Omental fat pad (tissue), 4 donors: Measurements from ENCODE around the gene KSR1. TPM values are rescaled to one million over a fixed set of nuclear protein-coding genes. Genes with fewer than 3 reads are reported as not detected.
"Not testable (repeated sequence)": the region's sequence is repeated elsewhere in the genome, so short reads cannot be mapped to it uniquely, and the experiment has no call there.

Experiments
- ATAC-seq: fragments of 150-250 bp; one replicate; pipeline ENCODE4 v1.9.1; 2016; ENCODE audit warnings: mild to moderate bottlenecking, moderate library complexity; ENCODE audit not compliant: low FRiP score
- DNase-seq: peaks from one replicate; pipeline ENCODE4 v3.0.0-alpha.2; 2019; ENCODE audit warnings: low spot score
- total RNA-seq, 4 donors: library from RNA; depleted of rRNA; stranded (reverse); fragments of >200 nt; gene quantifications; one replicate each; pipeline ENCODE4 v1.1.0, GENCODE V29; 2016
- TF ChIP-seq, protein P1 (sequence below), 3 donors: fragments of 450-650 bp; IDR thresholded peaks; one replicate each; pipeline ENCODE4 v1.5.1; 2016 to 2017; ENCODE audit warnings: antibody characterized with exemption in 3 of 3, mild to moderate bottlenecking in 3 of 3, moderate library complexity in 2 of 3

Gene KSR1
- total RNA-seq, 4 donors from 2014 or later = 25.8 to 42.3 (median 33.9) TPM

DNA sequence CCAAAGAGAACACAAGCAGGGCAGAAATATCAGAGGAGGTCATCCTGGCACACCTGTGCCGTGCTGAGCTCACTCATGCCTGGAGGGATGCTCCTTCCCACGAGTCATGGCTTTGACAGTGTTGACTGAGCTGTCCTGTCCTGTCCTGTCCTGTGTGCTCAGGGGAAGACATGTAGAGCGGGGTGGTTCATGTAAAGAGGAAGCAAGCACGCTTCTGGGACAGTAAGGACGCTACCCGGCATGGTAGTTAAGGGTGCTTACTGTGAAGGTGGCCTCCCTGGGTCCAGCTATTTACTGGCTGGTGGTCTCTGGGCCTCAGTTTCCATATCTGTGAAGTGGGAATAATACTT, 175.1 kb downstream of the KSR1 start:
- ATAC-seq (no peak), DNase-seq (no peak)
- TF ChIP-seq, protein P1, sequence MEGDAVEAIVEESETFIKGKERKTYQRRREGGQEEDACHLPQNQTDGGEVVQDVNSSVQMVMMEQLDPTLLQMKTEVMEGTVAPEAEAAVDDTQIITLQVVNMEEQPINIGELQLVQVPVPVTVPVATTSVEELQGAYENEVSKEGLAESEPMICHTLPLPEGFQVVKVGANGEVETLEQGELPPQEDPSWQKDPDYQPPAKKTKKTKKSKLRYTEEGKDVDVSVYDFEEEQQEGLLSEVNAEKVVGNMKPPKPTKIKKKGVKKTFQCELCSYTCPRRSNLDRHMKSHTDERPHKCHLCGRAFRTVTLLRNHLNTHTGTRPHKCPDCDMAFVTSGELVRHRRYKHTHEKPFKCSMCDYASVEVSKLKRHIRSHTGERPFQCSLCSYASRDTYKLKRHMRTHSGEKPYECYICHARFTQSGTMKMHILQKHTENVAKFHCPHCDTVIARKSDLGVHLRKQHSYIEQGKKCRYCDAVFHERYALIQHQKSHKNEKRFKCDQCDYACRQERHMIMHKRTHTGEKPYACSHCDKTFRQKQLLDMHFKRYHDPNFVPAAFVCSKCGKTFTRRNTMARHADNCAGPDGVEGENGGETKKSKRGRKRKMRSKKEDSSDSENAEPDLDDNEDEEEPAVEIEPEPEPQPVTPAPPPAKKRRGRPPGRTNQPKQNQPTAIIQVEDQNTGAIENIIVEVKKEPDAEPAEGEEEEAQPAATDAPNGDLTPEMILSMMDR (IDR thresholded peaks at IDR 0.05) = no peak

DNA sequence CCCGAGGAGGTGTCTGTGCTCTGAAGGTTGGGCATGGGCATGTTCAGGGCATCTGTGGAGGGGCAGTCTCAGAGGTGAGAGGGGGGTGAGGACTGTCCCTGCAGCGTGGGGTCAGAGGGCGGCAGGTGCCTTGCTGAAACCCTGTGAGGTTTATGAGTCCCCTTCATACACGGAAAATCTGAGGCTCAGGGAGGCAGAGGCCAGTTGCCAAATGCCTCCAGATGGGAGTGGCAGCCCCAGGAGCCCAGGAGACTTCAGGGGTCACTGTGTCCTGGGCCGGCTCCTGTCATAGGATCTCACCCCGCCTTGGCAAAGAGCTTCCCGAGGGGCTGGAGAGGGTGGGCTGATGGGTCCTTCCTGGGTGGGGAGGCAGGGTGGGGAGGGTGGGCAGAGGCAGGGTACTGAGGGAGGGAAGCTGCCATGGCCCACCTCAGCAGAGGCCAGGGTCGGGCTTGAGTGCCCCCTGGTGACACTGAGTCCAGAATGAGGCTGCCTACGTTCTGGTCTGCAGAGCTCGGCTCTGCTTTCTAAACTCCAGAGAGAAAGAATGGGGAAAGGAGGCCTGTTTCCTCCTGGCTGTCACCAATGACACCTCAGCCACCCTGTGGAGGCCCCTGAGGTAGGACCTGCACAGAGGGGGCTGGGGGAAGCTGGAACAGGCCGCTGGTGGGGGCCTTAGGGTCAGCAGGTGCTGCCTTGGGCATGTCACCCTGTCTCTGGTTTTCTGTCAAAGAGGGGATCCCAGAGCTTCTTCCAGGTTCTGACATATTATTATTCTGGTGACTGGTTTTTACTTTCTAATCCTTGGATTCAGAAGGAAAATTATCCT, 175.9 kb downstream of the KSR1 start:
- TF ChIP-seq, protein P1 (IDR thresholded peaks at IDR 0.05) = no peak
- no peak for DNase-seq
- ATAC-seq = no peak

DNA sequence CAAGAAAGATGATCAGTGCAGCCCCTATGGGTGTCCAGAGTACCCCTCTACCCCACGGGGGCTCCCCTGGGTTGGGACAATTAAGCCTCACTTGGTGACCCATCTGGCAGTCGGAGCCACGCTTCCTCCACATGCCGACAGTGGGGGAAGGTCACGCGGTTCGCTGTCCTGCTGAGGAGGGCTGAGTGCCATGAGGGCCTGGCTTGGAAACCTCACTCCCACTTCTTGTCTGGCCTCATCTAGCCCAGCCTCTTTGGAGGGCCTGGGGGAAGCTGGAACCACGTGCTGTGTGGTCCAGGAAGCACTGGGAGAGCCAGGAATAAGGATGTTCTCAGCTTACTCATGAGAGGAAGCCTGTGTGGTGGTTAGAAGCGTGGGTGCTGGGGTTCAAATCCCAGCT, 176.5 kb downstream of the KSR1 start:
- not testable (repeated sequence) for DNase-seq

DNA sequence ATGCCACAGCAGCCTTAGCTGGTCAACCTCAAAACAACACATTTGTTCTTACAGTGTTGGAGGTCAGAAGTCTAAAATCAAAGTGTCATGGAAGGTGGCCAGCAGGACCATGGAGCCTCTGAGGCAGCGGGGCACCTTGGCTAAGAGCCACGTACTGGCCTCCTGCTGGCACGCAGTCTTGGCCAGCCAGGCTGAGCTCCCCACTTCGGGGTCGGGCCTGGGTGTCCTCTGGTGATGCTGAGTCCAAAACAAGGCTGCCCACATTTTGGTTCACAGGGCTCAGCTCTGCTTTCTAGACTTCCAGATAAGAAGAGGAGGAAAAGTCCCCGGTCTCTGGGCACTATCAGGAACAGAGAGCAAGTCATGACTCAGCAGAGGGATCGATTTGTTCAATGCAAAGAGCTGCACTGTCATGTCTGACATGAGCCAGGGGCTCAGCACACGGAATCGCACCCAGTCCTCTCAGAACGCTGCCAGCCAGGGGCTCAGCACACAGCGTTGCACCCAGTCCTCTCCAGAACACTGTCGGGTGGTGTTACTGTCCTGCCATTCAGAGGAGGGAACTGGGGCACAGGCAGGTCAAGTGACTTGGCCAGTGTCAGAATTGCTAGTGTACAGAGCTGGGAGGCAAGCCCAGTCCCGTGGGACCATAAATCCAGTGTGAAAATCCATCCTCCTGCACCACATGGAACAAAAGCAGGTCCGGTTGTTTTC, 177.2 kb downstream of the KSR1 start:
- DNase-seq = no peak
- ATAC-seq = no peak
- TF ChIP-seq, protein P1 (IDR thresholded peaks at IDR 0.05) = no peak

More for the DNA sequence above, 176.5 kb downstream of the KSR1 start:
- ATAC-seq = peak; percentile 63

DNA sequence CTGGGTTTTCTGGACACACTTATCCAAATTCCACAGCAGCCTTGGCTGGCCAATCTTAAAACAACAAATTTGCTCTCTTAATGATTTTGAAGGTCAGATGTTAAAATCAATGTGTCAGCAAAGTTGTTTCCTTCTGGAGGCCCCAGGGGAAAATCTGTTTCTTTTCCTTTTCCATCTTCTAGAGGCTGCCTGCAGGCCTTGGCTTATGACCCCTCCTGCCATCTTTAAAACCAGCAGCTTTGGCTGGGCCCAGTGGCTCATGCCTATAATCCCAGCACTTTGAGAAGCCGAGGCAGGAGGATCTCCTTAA, 177.7 kb downstream of the KSR1 start:
- ATAC-seq (no peak), DNase-seq (no peak)
- TF ChIP-seq, protein P1 (IDR thresholded peaks at IDR 0.05) = no peak

DNA sequence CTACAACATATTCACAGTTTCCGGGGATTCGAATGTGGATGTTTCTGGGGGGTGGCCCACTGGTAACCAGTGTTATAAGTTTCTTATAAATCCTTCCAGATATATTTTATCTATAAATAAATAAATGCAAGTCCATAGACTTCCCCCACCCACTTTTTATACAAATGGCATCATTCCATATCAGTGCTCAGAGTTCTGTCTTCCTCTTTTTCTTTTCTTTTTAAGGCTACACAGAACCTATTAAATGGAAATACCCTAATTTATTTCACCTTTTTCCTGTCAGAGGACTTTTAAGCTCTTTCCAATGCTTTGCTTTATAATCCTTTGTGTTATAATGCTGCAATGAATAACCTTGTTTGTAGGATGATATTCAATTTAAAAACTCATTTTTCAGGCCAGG, 178.5 kb downstream of the KSR1 start:
- TF ChIP-seq, protein P1 (IDR thresholded peaks at IDR 0.05) = no peak
- DNase-seq = no peak
- ATAC-seq = no peak

DNA sequence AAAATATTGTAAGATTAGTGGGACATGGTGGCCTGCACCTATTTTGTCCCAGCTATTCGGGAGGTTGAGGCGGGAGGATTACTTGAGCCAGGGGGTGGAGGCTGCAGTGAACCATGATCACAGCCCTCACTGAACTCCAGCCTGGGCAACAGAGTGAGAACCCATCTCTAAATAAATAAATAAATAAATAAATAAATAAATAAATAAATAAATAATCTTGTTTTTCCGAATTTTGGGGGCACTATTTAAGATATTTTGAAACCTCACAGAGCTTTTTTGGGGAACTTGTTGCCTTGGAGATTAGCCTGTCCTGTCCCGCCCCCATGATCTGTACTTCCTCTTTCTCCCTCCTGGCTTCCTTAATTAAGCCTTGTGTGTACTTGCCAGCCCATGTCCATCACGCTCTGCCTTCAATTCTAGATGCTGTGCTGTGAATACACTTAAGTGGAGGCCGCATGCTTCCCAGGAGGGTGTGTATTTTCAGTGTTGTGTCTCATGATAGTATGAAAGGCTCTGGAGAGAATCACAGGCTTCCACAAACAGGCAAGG, 179.1 kb downstream of the KSR1 start:
- TF ChIP-seq, protein P1 (IDR thresholded peaks at IDR 0.05) = no peak
- ATAC-seq (no peak), DNase-seq (no peak)

DNA sequence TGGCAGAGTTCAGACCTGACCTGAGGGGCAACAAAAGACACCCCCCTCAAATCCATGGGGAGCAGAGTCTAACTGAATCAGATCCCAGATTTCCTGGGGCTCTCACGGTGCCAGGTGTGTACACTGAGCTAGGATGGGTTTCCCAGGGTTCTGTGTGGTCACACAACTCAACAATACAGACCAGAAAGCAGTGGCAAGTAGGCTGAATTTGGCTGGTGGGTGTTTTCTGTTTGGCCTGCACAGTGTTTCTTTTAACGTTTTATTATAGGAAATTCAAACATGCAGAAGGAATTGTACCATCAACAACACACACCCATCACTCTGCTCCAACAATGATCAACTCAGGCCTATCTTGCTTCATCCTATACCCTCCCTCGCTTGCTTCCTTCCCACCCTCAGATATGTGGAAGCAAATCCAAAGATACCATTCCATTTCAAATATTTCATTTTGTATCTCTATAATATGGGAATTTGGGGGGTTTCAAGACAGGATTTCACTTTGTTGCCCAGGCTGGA, 179.8 kb downstream of the KSR1 start:
- ATAC-seq, DNase-seq: not testable (repeated sequence)

DNA sequence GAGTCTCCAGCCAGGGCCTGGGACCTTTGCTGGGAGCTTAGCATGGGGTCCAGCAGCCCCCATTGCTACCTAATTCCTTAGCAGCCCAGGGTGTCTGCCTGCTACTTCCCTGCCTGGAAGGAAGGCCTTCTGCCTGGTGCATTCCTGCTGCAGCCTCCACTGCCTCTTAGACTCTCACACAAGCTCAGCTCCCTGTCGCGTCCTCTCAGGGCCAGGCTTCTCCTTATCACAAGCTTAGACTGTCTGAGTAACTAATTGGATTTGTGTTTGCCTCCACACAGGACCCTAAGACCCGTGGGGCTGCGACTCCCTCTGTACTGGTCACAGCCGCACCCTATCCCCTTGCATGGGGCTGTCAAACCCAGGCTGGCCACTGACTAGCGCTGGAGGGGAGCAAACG, 181.6 kb downstream of the KSR1 start:
- ATAC-seq, DNase-seq: not testable (repeated sequence)

DNA sequence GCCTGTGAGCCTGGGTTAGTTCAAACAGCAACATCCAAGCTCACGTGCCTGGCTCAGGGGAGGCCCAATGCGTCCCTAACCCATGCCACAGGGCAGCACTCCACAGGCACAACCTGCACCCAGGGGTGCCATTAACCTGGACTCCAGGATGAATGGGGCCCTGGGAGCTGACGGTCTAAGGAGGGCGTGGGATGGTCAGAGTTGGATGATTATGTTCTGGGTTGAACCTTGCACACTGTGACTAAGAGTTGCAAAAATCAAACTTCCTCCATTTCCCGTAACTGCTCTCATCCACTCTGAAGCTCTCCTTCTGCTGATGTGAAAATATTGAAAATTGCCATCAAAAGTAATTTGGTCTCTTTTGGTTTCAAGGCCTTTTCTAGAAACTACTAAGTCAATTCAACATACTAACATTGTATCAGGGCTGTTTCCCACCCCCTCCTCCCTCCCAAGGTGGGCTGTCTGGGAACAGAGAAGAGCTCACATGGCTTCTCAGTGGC, 182.2 kb downstream of the KSR1 start:
- DNase-seq, ATAC-seq: not testable (repeated sequence)
